HL-60 (cell line): Measurements from ENCODE around the gene ATG5.
"Not testable (repeated sequence)": the region's sequence is repeated elsewhere in the genome, so short reads cannot be mapped to it uniquely, and the experiment has no call there.

Experiments
- CTCF ChIP-seq: IDR thresholded peaks from one replicate; pipeline ENCODE4 v1.5.1; 2011; ENCODE audit warnings: low read length, control low read depth, inconsistent platforms; ENCODE audit not compliant: insufficient read depth
- GABPA ChIP-seq: IDR thresholded peaks from 2 replicates; pipeline ENCODE4 v1.6.1; 2012; ENCODE audit warnings: low read depth
- POLR2AphosphoS5 ChIP-seq: IDR thresholded peaks from 2 replicates; pipeline ENCODE4 v1.6.1; 2012; ENCODE audit warnings: low read depth

GRCh38 chr6:106268500-106268899 lies 57.1 kb downstream of the ATG5 start:
- TF ChIP-seq POLR2AphosphoS5, CTCF, GABPA: not testable (repeated sequence)
